Hair follicle dermal papilla cell (primary cell): Measurements from ENCODE around the gene GIT1. TPM values are rescaled to one million over a fixed set of nuclear protein-coding genes. Genes with fewer than 3 reads are reported as not detected.

Experiments used
- total RNA-seq: library from RNA; depleted of rRNA; stranded (reverse); fragments of >200 nt; gene quantifications from 2 replicates; pipeline ENCODE4 v1.2.3, GENCODE V29; 2012

GIT1 gene
- total RNA-seq = 25.6 and 30.2 TPM in 2 replicates

GRCh38 chr17:29589524-29590410 lies at the start of gene GIT1:
Gene GIT1 (minus strand): TSS chr17:29589648. CDS start chr17:29589378, 270 bp downstream.

GRCh38 chr17:29622337-29623282 lies 33.2 kb upstream of the GIT1 start, which contains the start of gene CORO6:
Gene CORO6 (minus strand): TSS chr17:29622912. CDS start chr17:29621421, 1,491 bp downstream.

GRCh38 chr17:29592850-29593551 lies 3.6 kb upstream of the GIT1 start, which contains the start of gene ANKRD13B:
Gene ANKRD13B (plus strand): TSS chr17:29593132. CDS start chr17:29593622, 490 bp downstream.

GRCh38 chr17:29568331-29569244 lies 20.9 kb downstream of the GIT1 start, which contains the start of gene TP53I13:
Gene TP53I13 (plus strand): TSS chr17:29568701. CDS start chr17:29568759, 58 bp downstream.

GRCh38 chr17:29566473-29567303 lies 22.8 kb downstream of the GIT1 start, which contains the start of gene ABHD15:
Gene ABHD15 (minus strand): TSS chr17:29567037. CDS start chr17:29566966, 71 bp downstream.

Other genes starting within 250 kb of the GIT1 start
- gene TAOK1, start 199.3 kb downstream of the GIT1 start, total RNA-seq = 62.4 and 74.6 TPM in 2 replicates
- gene ABHD15, start 22.6 kb downstream of the GIT1 start, total RNA-seq = 9.6 and 10.8 TPM in 2 replicates
- 63.4 and 65.4 TPM in 2 replicates for gene TP53I13, start 20.9 kb downstream of the GIT1 start, total RNA-seq
- gene ANKRD13B, start 3.5 kb upstream of the GIT1 start, total RNA-seq = 8.6 and 10.0 TPM in 2 replicates
- gene CORO6, start 33.3 kb upstream of the GIT1 start, total RNA-seq = 12.4 and 18.2 TPM in 2 replicates